PFSK-1 (cell line): ENCODE measurements around the gene LIN7B.

Experiments
- FOXP2 ChIP-seq: optimal IDR thresholded peaks from 2 replicates; pipeline ENCODE3; 2011; ENCODE audit warnings: borderline replicate concordance, control low read depth, inconsistent platforms; ENCODE audit not compliant: insufficient read depth; ENCODE audit errors: extremely low read length, extremely low read depth
- POLR2AphosphoS5 ChIP-seq: IDR thresholded peaks from 2 replicates; pipeline ENCODE4 v1.6.1; 2012; ENCODE audit warnings: low read depth, mild to moderate bottlenecking, control low read depth, low read length, moderate library complexity
- REST ChIP-seq, 2 experiments: IDR thresholded peaks; 2 replicates each; pipeline versions ENCODE4 v1.6.1 to v1.8.0; 2011 to 2012; ENCODE audit warnings: low read depth in 2 of 2, low read length in 2 of 2, control low read depth in 1 of 2, inconsistent platforms in 1 of 2, mild to moderate bottlenecking in 1 of 2, moderate library complexity in 1 of 2; ENCODE audit not compliant: insufficient read depth in 1 of 2
- SIN3A ChIP-seq: IDR thresholded peaks from 2 replicates; pipeline ENCODE4 v1.6.1; 2012; ENCODE audit warnings: mild to moderate bottlenecking, low read length, moderate library complexity, borderline replicate concordance; ENCODE audit not compliant: insufficient read depth
- TAF1 ChIP-seq: IDR thresholded peaks from 2 replicates; pipeline ENCODE4 v1.6.1; 2012; ENCODE audit warnings: low read length, control low read depth, borderline replicate concordance; ENCODE audit not compliant: insufficient read depth

Gene LIN7B

GRCh38 chr19:49165111-49165750 is 51.1 kb downstream of the LIN7B start:
- TF ChIP-seq POLR2AphosphoS5 (no peak), TAF1 (no peak), FOXP2 (no peak), REST (IDR thresholded peaks at IDR 0.05; ENCODE audit: insufficient read depth in 1 of 2, low read depth in 2 of 2, low read length in 2 of 2) (no peak), SIN3A (no peak)

GRCh38 chr19:49165865-49166301 is 51.7 kb downstream of the LIN7B start:
- TF ChIP-seq POLR2AphosphoS5: no peak
- no peak for TF ChIP-seq FOXP2
- TF ChIP-seq TAF1: no peak
- TF ChIP-seq REST (IDR thresholded peaks at IDR 0.05; ENCODE audit: insufficient read depth in 1 of 2, low read depth in 2 of 2, low read length in 2 of 2): no peak
- TF ChIP-seq SIN3A: no peak

GRCh38 chr19:49167857-49168409 is 53.8 kb downstream of the LIN7B start:
- TF ChIP-seq SIN3A: no peak
